OCI-LY7 (cell line): ENCODE results near the gene TMA7B.

ENCODE experiments used
- EZH2phosphoT487 ChIP-seq: fragments of 200-600 bp; sonication (generic); IDR thresholded peaks from 2 replicates; pipeline ENCODE4 v1.6.1; 2018; ENCODE audit warnings: low read depth, borderline replicate concordance, mild to moderate bottlenecking, mixed run types, antibody characterized with exemption, low read length, moderate library complexity, mixed read lengths
- TF ChIP-seq, protein P1 (sequence below): fragments of 200-600 bp; sonication (generic); conservative IDR thresholded peaks from 2 replicates; pipeline ENCODE4 v1.5.1; 2014; ENCODE audit warnings: mild to moderate bottlenecking, antibody characterized with exemption, low read length, moderate library complexity, mixed read lengths

DNA sequence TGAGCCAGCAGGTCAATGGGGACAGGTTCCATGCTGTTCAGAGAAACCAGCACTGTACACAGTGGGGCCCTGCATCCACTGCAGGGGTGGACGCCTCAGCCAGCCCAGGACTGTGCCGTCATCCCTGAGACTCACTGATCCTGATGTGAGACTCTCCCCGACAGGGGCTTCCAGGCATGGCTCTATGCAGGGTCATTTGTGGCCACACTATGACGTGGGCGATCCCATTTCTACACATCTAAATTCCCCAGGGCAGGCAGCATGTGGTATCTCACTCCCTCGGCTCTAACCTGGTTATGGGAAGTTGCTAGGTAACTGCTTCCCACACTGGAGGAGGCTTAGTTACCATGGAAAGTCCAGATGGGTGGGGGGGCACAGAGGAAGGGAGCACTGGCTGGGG, 20.4 kb downstream of the TMA7B start:
- TF ChIP-seq, protein P1, sequence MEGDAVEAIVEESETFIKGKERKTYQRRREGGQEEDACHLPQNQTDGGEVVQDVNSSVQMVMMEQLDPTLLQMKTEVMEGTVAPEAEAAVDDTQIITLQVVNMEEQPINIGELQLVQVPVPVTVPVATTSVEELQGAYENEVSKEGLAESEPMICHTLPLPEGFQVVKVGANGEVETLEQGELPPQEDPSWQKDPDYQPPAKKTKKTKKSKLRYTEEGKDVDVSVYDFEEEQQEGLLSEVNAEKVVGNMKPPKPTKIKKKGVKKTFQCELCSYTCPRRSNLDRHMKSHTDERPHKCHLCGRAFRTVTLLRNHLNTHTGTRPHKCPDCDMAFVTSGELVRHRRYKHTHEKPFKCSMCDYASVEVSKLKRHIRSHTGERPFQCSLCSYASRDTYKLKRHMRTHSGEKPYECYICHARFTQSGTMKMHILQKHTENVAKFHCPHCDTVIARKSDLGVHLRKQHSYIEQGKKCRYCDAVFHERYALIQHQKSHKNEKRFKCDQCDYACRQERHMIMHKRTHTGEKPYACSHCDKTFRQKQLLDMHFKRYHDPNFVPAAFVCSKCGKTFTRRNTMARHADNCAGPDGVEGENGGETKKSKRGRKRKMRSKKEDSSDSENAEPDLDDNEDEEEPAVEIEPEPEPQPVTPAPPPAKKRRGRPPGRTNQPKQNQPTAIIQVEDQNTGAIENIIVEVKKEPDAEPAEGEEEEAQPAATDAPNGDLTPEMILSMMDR, result no peak
- no peak for TF ChIP-seq EZH2phosphoT487
